Nephron (organoid): Measurements from ENCODE around the gene ZNF568.

Experiments used
- H3K27ac Mint-ChIP-seq, 3 experiments: 2 replicates each; pipeline ENCODE4 v1.8.0; 2020; ENCODE audit warnings: mixed read lengths in 3 of 3, mild to moderate bottlenecking in 2 of 3, moderate library complexity in 1 of 3
- H3K27me3 Mint-ChIP-seq: 2 replicates; pipeline ENCODE4 v1.8.0; 2021; ENCODE audit warnings: low read depth, mild to moderate bottlenecking, moderate library complexity, mixed read lengths
- H3K36me3 Mint-ChIP-seq: 2 replicates; pipeline ENCODE4 v1.8.0; 2020; ENCODE audit warnings: low read depth, mixed read lengths
- H3K4me1 Mint-ChIP-seq: 2 replicates; pipeline ENCODE4 v1.8.0; 2020; ENCODE audit warnings: mixed read lengths
- H3K4me3 Mint-ChIP-seq, 3 experiments: 2 replicates each; pipeline ENCODE4 v1.8.0; 2020; ENCODE audit warnings: mild to moderate bottlenecking in 3 of 3, mixed read lengths in 3 of 3, moderate library complexity in 2 of 3
- H3K9me3 Mint-ChIP-seq: 2 replicates; pipeline ENCODE4 v1.8.0; 2020; ENCODE audit warnings: mixed read lengths
- CTCF ChIP-seq, 3 experiments: fragments of 200-600 bp; sonication (generic); IDR thresholded peaks; one replicate each; pipeline ENCODE4 v1.5.0; 2021; ENCODE audit warnings: antibody characterized with exemption in 3 of 3; ENCODE audit not compliant: unreplicated experiment in 3 of 3

The ZNF568 gene

GRCh38 chr19:36963280-36963679 is 47.1 kb downstream of the ZNF568 start:
- Mint-ChIP-seq H3K36me3 (peaks cover 21% of the 10 kb centered on the region), H3K9me3 (peaks cover 54% of the 10 kb centered on the region), H3K4me1 (peaks cover 14% of the 10 kb centered on the region), H3K4me3 (peak overlapping the region in 1 of 3 experiments; percentile 62), H3K27me3 (no peaks in the 10 kb centered on the region), H3K27ac (peak overlapping the region; percentile 77 to 83 (median 83))
- TF ChIP-seq CTCF (IDR thresholded peaks at IDR 0.05; ENCODE audit: unreplicated experiment in 3 of 3), result no peak

- H3K9me3 Mint-ChIP-seq, result peaks cover 43% of the 10 kb centered on the region
- H3K4me1 Mint-ChIP-seq, result no peaks in the 10 kb centered on the region
- H3K27me3 Mint-ChIP-seq, result no peaks in the 10 kb centered on the region
- H3K36me3 Mint-ChIP-seq, result peaks cover 16% of the 10 kb centered on the region
- no peak overlapping the region for H3K4me3 Mint-ChIP-seq
- no peak for TF ChIP-seq CTCF (IDR thresholded peaks at IDR 0.05; ENCODE audit: unreplicated experiment in 3 of 3)
- no peak overlapping the region for H3K27ac Mint-ChIP-seq
Observed at GRCh38 chr19:36972571-36972970, 56.4 kb downstream of the ZNF568 start.

GRCh38 chr19:36973021-36973843 is 57.1 kb downstream of the ZNF568 start:
- H3K9me3 Mint-ChIP-seq, result peaks cover 47% of the 10 kb centered on the region
- H3K36me3 Mint-ChIP-seq, result peaks cover 21% of the 10 kb centered on the region
- no peaks in the 10 kb centered on the region for H3K4me1 Mint-ChIP-seq
- TF ChIP-seq CTCF (IDR thresholded peaks at IDR 0.05; ENCODE audit: unreplicated experiment in 3 of 3), result no peak
- H3K4me3 Mint-ChIP-seq, result no peak overlapping the region
- H3K27me3 Mint-ChIP-seq, result no peaks in the 10 kb centered on the region
- H3K27ac Mint-ChIP-seq, result no peak overlapping the region

- no peak for TF ChIP-seq CTCF (IDR thresholded peaks at IDR 0.05; ENCODE audit: unreplicated experiment in 3 of 3)
- Mint-ChIP-seq H3K27ac (no peak overlapping the region), H3K36me3 (peaks cover 27% of the 10 kb centered on the region), H3K27me3 (no peaks in the 10 kb centered on the region), H3K4me1 (no peaks in the 10 kb centered on the region), H3K9me3 (peaks cover 52% of the 10 kb centered on the region), H3K4me3 (no peak overlapping the region)
Observed at GRCh38 chr19:36973844-36974195, 57.7 kb downstream of the ZNF568 start.

GRCh38 chr19:36986131-36986530 is 70.0 kb downstream of the ZNF568 start:
- Mint-ChIP-seq H3K27ac (no peak overlapping the region), H3K27me3 (no peaks in the 10 kb centered on the region)

More at GRCh38 chr19:36986131-36986530, 70.0 kb downstream of the ZNF568 start:
- peaks cover 16% of the 10 kb centered on the region for H3K36me3 Mint-ChIP-seq
- no peak overlapping the region for H3K4me3 Mint-ChIP-seq
- TF ChIP-seq CTCF (IDR thresholded peaks at IDR 0.05; ENCODE audit: unreplicated experiment in 3 of 3), result no peak
- peaks cover 62% of the 10 kb centered on the region for H3K9me3 Mint-ChIP-seq
- H3K4me1 Mint-ChIP-seq, result no peaks in the 10 kb centered on the region
